Memory B cell (primary cell): Measurements from ENCODE around the gene STARD3NL.
"Not testable (repeated sequence)": the region's sequence is repeated elsewhere in the genome, so short reads cannot be mapped to it uniquely, and the experiment has no call there.

Experiments used
- ATAC-seq: fragments of 150-1000 bp; cut with Tn5 transposase; 2 replicates; pipeline ENCODE4 v1.10.0; 2021; ENCODE audit warnings: low read depth, mild to moderate bottlenecking, moderate library complexity
- DNase-seq, 2 donors: peaks; one replicate each; pipeline ENCODE4 v3.0.0; 2022; ENCODE audit warnings: low spot score in 2 of 2
- H3K27ac Mint-ChIP-seq: one replicate; pipeline ENCODE4 v1.8.0; 2022; ENCODE audit warnings: mild to moderate bottlenecking, moderate library complexity, mixed read lengths
- H3K27me3 Mint-ChIP-seq: one replicate; pipeline ENCODE4 v1.8.0; 2022; ENCODE audit warnings: mixed read lengths
- H3K36me3 Mint-ChIP-seq: one replicate; pipeline ENCODE4 v1.8.0; 2022; ENCODE audit warnings: mild to moderate bottlenecking, mixed read lengths
- H3K4me1 Mint-ChIP-seq: one replicate; pipeline ENCODE4 v1.8.0; 2022; ENCODE audit warnings: mixed read lengths
- H3K4me3 Mint-ChIP-seq: one replicate; pipeline ENCODE4 v1.8.0; 2022; ENCODE audit warnings: mild to moderate bottlenecking, moderate library complexity, mixed read lengths
- H3K9me3 Mint-ChIP-seq: one replicate; pipeline ENCODE4 v1.8.0; 2022; ENCODE audit warnings: mixed read lengths

STARD3NL gene

GRCh38 chr7:38169847-38170246, 8.2 kb upstream of the STARD3NL start:
- no peak overlapping the region for H3K27ac Mint-ChIP-seq
- H3K27me3 Mint-ChIP-seq = no peaks in the 10 kb centered on the region
- no peaks in the 10 kb centered on the region for H3K36me3 Mint-ChIP-seq
- peaks cover 15% of the 10 kb centered on the region for H3K4me1 Mint-ChIP-seq
- H3K9me3 Mint-ChIP-seq = no peaks in the 10 kb centered on the region
- no peak for ATAC-seq
- no peak for DNase-seq
- H3K4me3 Mint-ChIP-seq = no peak overlapping the region

DNA sequence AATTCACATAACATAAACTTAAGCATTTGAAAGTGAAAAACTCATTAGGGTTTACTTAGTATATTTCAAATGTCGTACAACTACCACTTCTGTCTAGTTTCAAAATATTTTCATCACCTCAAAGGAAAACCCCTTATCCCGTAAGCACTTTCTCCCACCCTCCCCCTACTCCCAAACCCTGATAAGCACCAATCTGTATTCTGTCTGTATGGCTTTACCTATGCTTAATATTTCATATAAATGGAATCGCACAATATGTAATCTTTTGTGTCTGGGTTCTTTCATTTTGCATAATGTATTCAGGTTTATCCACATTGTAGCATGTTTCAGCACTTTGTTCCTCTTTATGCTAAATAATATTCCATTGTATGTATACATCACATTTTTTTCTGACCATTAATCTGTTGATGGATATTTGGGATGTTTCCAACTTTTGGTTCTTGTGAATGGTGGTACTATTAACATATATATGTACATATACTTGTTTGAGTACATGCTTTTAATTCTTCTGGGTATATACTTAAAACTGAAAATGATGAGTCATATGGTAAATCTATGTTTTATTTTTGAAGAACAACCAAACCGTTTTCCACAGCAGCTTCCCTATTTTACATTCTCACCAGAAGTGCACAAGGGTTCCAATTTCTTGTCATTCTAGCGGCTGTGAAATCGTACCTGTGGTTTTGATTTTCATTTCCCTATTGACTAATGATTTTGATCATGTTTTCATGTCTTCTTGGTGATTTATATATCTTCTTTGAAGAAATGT, 6.2 kb upstream of the STARD3NL start:
- DNase-seq (no peak), ATAC-seq (peak; percentile 32)
- Mint-ChIP-seq H3K4me3 (no peak overlapping the region), H3K27ac (no peak overlapping the region), H3K36me3 (no peaks in the 10 kb centered on the region), H3K4me1 (peaks cover 15% of the 10 kb centered on the region), H3K9me3 (no peaks in the 10 kb centered on the region), H3K27me3 (no peaks in the 10 kb centered on the region)

DNA sequence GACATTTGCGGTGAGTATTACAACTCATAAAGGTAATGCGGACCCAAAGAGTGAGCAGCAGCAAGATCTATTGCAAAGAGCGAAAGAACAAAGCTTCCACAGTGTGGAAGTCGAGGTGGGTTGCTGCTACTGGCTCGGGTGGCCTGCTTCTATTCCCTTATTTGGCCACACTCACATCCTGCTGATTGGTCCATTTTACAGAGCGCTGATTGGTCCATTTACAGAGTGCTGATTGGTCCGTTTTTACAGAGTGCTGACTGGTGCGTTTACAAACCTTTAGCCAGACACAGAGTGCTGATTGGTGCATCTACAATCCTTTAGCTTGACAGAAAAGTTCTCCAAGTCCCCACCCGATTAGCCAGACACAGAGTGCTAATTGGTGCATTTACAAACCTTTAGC, 2.5 kb upstream of the STARD3NL start:
- H3K27me3 Mint-ChIP-seq, H3K36me3 Mint-ChIP-seq, H3K4me3 Mint-ChIP-seq, DNase-seq, ATAC-seq, H3K9me3 Mint-ChIP-seq, H3K27ac Mint-ChIP-seq: not testable (repeated sequence)
- H3K4me1 Mint-ChIP-seq = peaks cover 34% of the 10 kb centered on the region

DNA sequence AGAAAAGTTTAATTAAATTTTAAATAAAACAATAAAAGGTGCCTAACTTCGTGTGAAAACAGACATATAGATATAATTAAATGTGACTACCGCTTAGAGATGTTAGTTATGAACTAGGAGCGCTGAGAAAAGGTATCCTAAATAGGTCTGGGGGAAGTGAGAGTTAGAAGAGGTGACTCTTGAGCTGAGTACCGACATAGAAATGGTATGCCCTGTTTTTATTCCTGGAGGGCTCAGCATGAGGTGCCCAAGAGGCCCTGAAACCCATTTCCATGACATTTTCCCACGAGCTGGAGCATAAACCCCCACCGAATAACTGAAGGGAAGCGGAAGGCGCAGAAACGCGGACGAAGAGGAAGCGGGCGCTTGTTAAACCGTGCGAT, 433 bp upstream of the STARD3NL start:
- Mint-ChIP-seq H3K36me3 (no peaks in the 10 kb centered on the region), H3K4me3 (peak overlapping the region; percentile 98), H3K4me1 (peaks cover 31% of the 10 kb centered on the region), H3K27ac (peak overlapping the region; percentile 97), H3K9me3 (no peaks in the 10 kb centered on the region), H3K27me3 (no peaks in the 10 kb centered on the region)
- DNase-seq (no peak), ATAC-seq (peak; percentile 10)

DNA sequence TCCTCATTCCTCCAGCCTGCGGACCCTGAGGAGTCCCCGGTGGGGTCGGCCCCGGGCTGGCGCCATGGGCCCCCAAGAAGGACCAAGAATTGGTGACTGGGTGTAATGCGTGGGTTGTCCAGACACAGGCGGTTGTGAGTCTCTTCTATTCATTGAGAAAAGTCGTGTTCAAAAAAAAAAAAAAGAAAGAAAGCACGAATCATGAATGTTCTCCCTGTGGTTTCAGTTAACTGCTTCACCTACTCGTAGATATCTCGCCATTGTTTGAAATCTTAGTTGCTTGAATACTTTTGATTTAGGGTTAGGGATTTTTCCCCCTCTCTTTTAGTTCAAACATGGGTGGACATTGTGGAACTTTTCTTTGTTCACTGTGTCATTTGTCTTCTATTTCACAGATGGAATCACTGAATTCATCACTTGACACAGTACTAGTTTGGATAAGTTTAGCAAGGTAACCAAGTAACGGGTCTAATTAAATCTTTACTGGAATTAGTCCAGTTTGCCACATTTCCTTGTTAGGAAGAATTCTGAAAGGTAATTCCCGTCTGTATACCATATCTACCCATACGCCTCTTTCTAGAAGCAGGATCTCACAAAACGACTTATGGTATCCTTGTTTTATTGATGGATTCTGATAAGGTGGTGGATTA, 775 bp downstream of the STARD3NL start:
- Mint-ChIP-seq H3K36me3 (no peaks in the 10 kb centered on the region), H3K4me3 (peak overlapping the region; percentile 98), H3K27ac (peak overlapping the region; percentile 97), H3K27me3 (no peaks in the 10 kb centered on the region), H3K4me1 (peaks cover 35% of the 10 kb centered on the region), H3K9me3 (no peaks in the 10 kb centered on the region)
- ATAC-seq (peak; percentile 53), DNase-seq (no peak)

GRCh38 chr7:38179776-38180226, 1.8 kb downstream of the STARD3NL start:
- Mint-ChIP-seq H3K36me3 (peaks cover 5% of the 10 kb centered on the region), H3K4me3 (peak overlapping the region; percentile 11), H3K4me1 (peaks cover 41% of the 10 kb centered on the region), H3K27ac (peak overlapping the region; percentile 24), H3K27me3 (no peaks in the 10 kb centered on the region), H3K9me3 (peaks cover 2% of the 10 kb centered on the region)
- no peak for ATAC-seq
- DNase-seq = no peak

- Mint-ChIP-seq H3K9me3 (peaks cover 2% of the 10 kb centered on the region), H3K4me3 (no peak overlapping the region), H3K36me3 (peaks cover 8% of the 10 kb centered on the region), H3K27me3 (no peaks in the 10 kb centered on the region), H3K27ac (no peak overlapping the region), H3K4me1 (peaks cover 49% of the 10 kb centered on the region)
- DNase-seq (no peak), ATAC-seq (no peak)
Observed at GRCh38 chr7:38181111-38181510, 3.1 kb downstream of the STARD3NL start.

DNA sequence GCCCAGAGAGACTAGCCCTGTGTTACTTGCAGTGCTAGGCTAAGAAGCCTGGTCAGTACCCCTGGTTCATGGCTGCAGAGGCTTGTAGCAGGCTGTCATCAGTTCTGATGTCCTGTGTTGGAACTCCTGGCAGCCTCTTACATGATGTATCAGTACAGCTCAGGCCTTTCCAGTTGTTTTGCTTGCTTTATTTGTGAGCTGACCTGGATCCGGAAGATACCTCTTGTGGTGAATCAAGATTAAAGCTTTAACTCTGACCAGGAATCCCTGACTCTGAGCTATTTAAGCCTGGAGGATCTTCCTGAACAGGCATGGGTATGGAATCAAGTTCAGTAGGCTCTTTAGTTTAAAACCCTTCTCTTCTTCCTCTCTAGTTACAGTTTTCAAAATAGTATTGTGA, 4.4 kb downstream of the STARD3NL start:
- H3K9me3 Mint-ChIP-seq = peaks cover 2% of the 10 kb centered on the region
- peaks cover 8% of the 10 kb centered on the region for H3K36me3 Mint-ChIP-seq
- H3K27me3 Mint-ChIP-seq = no peaks in the 10 kb centered on the region
- H3K4me3 Mint-ChIP-seq = no peak overlapping the region
- no peak overlapping the region for H3K27ac Mint-ChIP-seq
- ATAC-seq (no peak), DNase-seq (no peak)
- H3K4me1 Mint-ChIP-seq = peaks cover 54% of the 10 kb centered on the region

DNA sequence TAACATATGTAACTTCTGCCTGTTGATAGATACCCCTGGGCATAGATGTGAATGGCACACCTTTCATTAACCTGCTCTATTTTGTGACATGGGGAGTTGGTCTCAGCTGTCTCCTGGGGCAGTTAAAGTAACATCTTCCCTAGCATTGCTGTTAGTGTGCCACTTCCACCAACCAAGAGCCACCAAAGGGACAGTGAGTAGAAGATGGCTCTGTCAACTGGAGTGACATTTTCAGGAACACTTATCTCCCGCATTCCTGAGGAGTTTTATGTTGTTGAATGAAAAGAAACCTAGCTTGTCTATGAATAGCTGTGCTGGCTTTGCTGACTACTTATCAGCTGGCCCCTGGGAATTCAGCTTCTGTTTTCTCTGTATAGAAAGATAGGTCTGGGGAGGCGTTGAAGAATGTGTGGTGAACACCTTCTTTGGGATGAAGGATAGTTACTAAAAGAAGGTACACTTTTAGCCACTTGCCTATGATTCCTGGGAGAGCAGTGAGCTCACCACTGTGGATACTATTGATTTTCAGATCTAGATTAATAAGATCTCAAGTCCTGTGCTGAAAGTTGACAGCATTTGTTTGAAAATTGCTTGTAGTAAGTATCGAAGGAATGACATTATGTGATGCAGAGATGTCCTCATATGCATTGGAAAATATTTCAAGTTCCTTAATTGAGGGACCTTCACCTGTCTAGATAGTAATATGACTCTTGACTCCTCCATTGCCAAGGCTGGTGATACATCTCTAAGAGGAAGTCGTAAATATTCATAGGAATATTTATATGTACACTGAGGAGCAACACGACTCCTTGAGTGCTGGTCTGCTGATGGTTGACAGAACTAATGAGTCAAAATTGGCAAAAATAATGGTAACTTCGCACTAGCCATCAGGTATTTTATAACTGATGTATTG, 7.6 kb downstream of the STARD3NL start:
- ATAC-seq (no peak), DNase-seq (no peak)
- H3K9me3 Mint-ChIP-seq = peaks cover 2% of the 10 kb centered on the region
- H3K36me3 Mint-ChIP-seq = peaks cover 8% of the 10 kb centered on the region
- H3K27ac Mint-ChIP-seq = peak overlapping the region; percentile 54
- peaks cover 51% of the 10 kb centered on the region for H3K4me1 Mint-ChIP-seq
- no peaks in the 10 kb centered on the region for H3K27me3 Mint-ChIP-seq
- no peak overlapping the region for H3K4me3 Mint-ChIP-seq

DNA sequence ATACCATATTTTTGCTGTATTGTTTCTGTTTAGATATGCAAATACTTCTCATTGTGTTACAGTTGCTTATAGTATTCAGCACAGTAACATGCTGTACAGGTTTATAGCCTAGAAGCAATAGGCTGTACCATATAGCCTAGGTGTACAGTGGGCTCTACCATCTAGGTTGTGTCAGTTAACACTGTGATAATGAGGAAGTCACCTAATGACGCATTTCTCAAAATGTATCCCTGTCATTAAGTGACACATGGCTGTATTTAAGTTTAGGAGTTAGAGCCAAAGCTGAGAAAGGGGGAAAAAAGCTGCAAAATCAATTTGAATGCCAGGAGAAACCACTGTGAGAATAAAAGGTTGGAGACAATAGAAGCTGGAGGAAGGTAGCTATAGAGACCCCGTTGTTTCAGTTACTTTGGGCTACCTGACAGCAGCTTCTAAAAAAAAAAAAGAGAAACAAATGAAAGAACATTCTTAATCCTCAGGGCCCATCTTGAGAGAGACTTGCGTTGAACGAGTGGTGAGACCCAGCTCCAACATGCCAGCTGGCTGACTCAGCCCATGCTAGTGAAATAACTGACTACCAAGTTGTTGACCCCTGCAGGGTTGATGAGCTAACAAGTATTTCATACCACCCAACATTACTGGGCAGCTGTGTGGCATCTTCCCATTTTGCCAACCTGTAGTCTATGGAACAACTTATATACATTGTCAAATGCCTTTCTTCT, 8.7 kb downstream of the STARD3NL start:
- H3K9me3 Mint-ChIP-seq = peaks cover 3% of the 10 kb centered on the region
- H3K4me1 Mint-ChIP-seq = peaks cover 51% of the 10 kb centered on the region
- peaks cover 12% of the 10 kb centered on the region for H3K36me3 Mint-ChIP-seq
- peak; percentile 52 for ATAC-seq
- peak overlapping the region; percentile 14 for H3K27ac Mint-ChIP-seq
- no peak overlapping the region for H3K4me3 Mint-ChIP-seq
- DNase-seq = no peak
- no peaks in the 10 kb centered on the region for H3K27me3 Mint-ChIP-seq

DNA sequence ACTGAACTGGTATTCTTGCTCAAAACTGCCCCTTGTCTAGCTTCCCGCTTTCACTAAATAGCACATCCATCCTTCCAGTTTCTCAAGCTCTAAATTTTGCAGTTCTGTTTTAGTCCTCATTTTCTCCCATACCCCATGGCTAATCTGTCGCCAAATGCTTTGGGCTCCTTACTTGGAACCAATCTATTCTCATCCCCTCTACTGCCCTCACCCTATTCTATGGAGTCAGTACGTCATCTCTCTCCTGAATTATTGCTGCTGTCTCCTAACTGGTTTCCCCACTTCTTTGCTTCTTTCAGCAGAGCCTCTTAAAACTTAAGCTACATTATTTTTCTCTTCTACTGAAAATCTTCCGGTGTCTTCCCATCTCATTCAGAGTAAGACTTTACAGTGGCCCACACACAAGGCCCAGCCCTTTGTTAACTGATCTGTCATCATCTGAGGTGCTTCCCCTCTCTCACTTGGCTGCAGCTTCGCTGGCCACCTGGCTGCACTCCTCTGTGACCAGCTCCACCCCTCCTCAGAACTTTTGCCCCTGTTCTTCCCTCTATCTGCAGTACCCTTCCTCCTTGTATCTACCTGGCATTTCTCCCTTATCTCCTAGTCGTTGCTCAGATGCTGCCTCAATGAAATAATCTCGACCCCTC, 9.9 kb downstream of the STARD3NL start:
- Mint-ChIP-seq H3K4me3 (no peak overlapping the region), H3K27me3 (no peaks in the 10 kb centered on the region), H3K9me3 (peaks cover 5% of the 10 kb centered on the region), H3K4me1 (peaks cover 53% of the 10 kb centered on the region), H3K27ac (peak overlapping the region; percentile 33), H3K36me3 (peaks cover 18% of the 10 kb centered on the region)
- peak; percentile 53 for ATAC-seq
- no peak for DNase-seq

DNA sequence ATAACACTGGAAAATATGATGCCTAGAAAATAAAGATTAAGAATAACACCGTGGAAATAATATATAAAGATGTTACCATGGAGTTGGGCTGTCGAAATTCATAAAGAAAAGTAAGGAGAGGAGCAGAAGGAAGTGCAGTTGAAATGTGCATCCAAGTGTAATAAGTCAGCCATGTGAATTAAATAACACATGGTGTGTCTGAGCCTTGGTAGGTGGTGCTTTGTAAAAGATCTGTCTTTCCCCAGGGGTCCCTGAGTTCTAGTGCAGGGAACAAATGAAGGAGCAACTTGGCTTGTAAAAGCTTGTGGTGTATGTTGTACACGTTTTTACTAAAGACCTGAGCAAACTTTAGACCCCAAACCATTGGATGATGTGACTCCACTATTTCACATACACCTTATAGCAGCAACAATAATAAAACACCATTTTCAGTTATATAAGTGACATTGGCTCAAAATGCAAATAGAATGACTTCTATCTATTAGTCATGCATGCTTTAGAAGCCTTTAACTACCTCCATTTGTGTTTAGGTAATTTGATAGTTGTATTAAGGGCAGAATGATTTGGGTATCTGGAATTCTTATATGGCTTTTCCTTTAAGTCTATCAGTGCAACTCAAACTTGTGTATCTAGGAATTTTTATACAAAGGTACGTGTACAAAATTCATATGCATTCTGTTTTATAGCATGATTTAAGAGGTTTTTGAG, 11.3 kb downstream of the STARD3NL start:
- peaks cover 13% of the 10 kb centered on the region for H3K36me3 Mint-ChIP-seq
- H3K4me3 Mint-ChIP-seq = no peak overlapping the region
- peaks cover 4% of the 10 kb centered on the region for H3K9me3 Mint-ChIP-seq
- DNase-seq (no peak), ATAC-seq (no peak)
- H3K4me1 Mint-ChIP-seq = peaks cover 47% of the 10 kb centered on the region
- no peaks in the 10 kb centered on the region for H3K27me3 Mint-ChIP-seq
- no peak overlapping the region for H3K27ac Mint-ChIP-seq

DNA sequence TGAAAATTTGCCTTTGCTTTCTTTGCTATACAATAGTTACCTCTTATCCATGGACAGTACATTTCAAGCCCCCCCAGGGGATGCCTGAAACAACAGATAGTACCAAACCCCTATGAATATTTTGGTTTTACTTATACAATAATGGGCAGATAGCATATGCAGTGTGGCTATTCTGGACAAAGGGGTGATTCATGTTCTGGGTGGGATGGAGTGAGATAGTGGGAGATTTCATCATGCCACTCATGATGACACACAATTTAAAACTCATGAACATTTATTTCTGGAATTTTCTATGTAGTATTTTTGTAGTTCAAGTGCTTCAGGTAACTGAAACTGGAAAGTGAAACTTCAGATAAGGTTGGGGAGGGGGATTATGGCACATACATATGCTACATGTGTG, 12.0 kb downstream of the STARD3NL start:
- no peak overlapping the region for H3K27ac Mint-ChIP-seq
- DNase-seq (no peak), ATAC-seq (no peak)
- peaks cover 4% of the 10 kb centered on the region for H3K9me3 Mint-ChIP-seq
- peaks cover 13% of the 10 kb centered on the region for H3K36me3 Mint-ChIP-seq
- H3K4me1 Mint-ChIP-seq = peaks cover 46% of the 10 kb centered on the region
- no peak overlapping the region for H3K4me3 Mint-ChIP-seq
- no peaks in the 10 kb centered on the region for H3K27me3 Mint-ChIP-seq
